ENCODE results near the gene LRRC4C.

GRCh38 chr11:40323241-40323640, 1136.2 kb downstream of the LRRC4C start:
- TF ChIP-seq CTCF (IDR thresholded peaks at IDR 0.05): no peak
- no peak for TF ChIP-seq ZFX (IDR thresholded peaks at IDR 0.05; ENCODE audit: borderline replicate concordance)

Measured in 22Rv1 (cell line).